ENCODE data around the gene MYO6.

MYO6 gene

GRCh38 chr6:75770844-75771243 is 21.8 kb downstream of the MYO6 start:
- DNase-seq, result no peak

- no peak for DNase-seq
Measured at GRCh38 chr6:75775219-75775618, 26.2 kb downstream of the MYO6 start.

- DNase-seq, result no peak
Measured at GRCh38 chr6:75776461-75776860, 27.4 kb downstream of the MYO6 start.

- DNase-seq, result no peak
Measured at GRCh38 chr6:75778757-75779156, 29.7 kb downstream of the MYO6 start.

- DNase-seq, result no peak
Measured at GRCh38 chr6:75786152-75786551, 37.1 kb downstream of the MYO6 start.

GRCh38 chr6:75788894-75789293 is 39.9 kb downstream of the MYO6 start:
- DNase-seq, result no peak

- DNase-seq, result peak; percentile 15
Measured at GRCh38 chr6:75791881-75792280, 42.8 kb downstream of the MYO6 start.

GRCh38 chr6:75794351-75794846 is 45.4 kb downstream of the MYO6 start:
- no peak for DNase-seq

- no peak for DNase-seq
Measured at GRCh38 chr6:75794954-75795739, 46.1 kb downstream of the MYO6 start.

GRCh38 chr6:75796723-75797122 is 47.7 kb downstream of the MYO6 start:
- DNase-seq, result no peak

- DNase-seq, result no peak
Measured at GRCh38 chr6:75800133-75800532, 51.1 kb downstream of the MYO6 start.

- DNase-seq, result no peak
Measured at GRCh38 chr6:75800708-75801505, 51.9 kb downstream of the MYO6 start.

GRCh38 chr6:75802366-75802765 is 53.3 kb downstream of the MYO6 start:
- DNase-seq, result no peak

- DNase-seq, result no peak
Measured at GRCh38 chr6:75808507-75808906, 59.5 kb downstream of the MYO6 start.

GRCh38 chr6:75812560-75812959 is 63.5 kb downstream of the MYO6 start:
- no peak for DNase-seq

- no peak for DNase-seq
Measured at GRCh38 chr6:75813476-75814250, 64.6 kb downstream of the MYO6 start.

GRCh38 chr6:75815756-75816155 is 66.7 kb downstream of the MYO6 start:
- DNase-seq, result no peak

- DNase-seq, result no peak
Measured at GRCh38 chr6:75818098-75818855, 69.2 kb downstream of the MYO6 start.

- DNase-seq, result no peak
Measured at GRCh38 chr6:75819776-75820487, 70.9 kb downstream of the MYO6 start.

GRCh38 chr6:75824160-75824559 is 75.1 kb downstream of the MYO6 start:
- DNase-seq, result no peak

GRCh38 chr6:75827163-75827562 is 78.1 kb downstream of the MYO6 start:
- DNase-seq, result no peak
